Mammary epithelial cell (primary cell): ENCODE measurements around the gene ITGBL1.

Experiments
- EZH2 ChIP-seq: IDR thresholded peaks from 2 replicates; pipeline ENCODE4 v1.6.1; 2012; ENCODE audit warnings: low read length, inconsistent platforms, borderline replicate concordance
- TF ChIP-seq, protein P1 (sequence below), 2 donors: IDR thresholded peaks in 1 of 2; conservative IDR thresholded peaks in 1 of 2; 2 replicates each; pipeline ENCODE4 v1.5.1; 2011 to 2012; ENCODE audit warnings: inconsistent platforms in 2 of 2, low read length in 2 of 2, mild to moderate bottlenecking in 2 of 2, control low read depth in 1 of 2, low read depth in 1 of 2; ENCODE audit not compliant: insufficient read depth in 1 of 2; ENCODE audit errors: extremely low read depth in 1 of 2

DNA sequence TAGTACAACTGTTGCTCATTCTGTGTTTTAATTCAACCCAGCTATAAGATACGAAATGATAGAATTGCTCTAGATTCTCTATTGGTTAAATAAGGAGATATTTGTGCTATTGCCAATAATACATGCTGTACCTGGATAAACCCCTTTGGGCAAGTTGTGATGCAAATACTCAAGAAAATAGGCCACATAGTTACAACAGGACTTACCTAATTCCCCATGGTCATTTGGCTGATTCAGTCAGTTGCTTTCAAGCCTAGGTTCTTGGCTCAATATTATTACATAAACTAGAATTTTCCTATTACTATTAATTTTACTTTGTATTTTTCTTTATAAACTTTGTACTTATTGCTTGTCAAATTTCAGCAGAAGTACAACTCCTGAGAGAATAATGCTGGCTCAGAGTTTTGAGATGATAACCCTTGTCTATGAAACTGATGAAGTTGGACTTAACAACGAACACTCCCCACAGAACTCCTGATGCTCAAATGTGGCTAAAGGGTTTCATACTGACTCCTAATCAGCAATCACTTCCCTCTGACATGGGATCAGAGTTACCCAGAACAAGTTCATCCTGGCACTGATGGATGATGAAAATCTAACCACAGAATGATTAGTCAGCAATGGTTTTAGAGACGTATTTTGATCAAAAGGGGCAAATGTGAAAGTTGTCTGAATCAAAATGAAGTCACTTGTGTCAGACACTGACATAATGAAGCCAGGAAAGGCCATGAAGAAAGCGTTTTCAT lies 221.1 kb downstream of the ITGBL1 start:
- TF ChIP-seq, protein P1, sequence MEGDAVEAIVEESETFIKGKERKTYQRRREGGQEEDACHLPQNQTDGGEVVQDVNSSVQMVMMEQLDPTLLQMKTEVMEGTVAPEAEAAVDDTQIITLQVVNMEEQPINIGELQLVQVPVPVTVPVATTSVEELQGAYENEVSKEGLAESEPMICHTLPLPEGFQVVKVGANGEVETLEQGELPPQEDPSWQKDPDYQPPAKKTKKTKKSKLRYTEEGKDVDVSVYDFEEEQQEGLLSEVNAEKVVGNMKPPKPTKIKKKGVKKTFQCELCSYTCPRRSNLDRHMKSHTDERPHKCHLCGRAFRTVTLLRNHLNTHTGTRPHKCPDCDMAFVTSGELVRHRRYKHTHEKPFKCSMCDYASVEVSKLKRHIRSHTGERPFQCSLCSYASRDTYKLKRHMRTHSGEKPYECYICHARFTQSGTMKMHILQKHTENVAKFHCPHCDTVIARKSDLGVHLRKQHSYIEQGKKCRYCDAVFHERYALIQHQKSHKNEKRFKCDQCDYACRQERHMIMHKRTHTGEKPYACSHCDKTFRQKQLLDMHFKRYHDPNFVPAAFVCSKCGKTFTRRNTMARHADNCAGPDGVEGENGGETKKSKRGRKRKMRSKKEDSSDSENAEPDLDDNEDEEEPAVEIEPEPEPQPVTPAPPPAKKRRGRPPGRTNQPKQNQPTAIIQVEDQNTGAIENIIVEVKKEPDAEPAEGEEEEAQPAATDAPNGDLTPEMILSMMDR (conservative IDR thresholded peaks at IDR 0.05 in 1 of 2, IDR thresholded peaks at IDR 0.05 in 1 of 2; ENCODE audit: extremely low read depth in 1 of 2, insufficient read depth in 1 of 2, low read depth in 1 of 2, low read length in 2 of 2): no peak
- no peak for TF ChIP-seq EZH2
